NK-92 (cell line): ENCODE measurements around the gene CDYL.

Experiments
- DNase-seq: peaks from one replicate; lab custom pipeline; 2025; ENCODE audit not compliant: unreplicated experiment; lab: John Stamatoyannopoulos, UW

Gene CDYL

GRCh38 chr6:4879741-4880275 lies 103.6 kb downstream of the CDYL start:
- DNase-seq, result no peak

DNA sequence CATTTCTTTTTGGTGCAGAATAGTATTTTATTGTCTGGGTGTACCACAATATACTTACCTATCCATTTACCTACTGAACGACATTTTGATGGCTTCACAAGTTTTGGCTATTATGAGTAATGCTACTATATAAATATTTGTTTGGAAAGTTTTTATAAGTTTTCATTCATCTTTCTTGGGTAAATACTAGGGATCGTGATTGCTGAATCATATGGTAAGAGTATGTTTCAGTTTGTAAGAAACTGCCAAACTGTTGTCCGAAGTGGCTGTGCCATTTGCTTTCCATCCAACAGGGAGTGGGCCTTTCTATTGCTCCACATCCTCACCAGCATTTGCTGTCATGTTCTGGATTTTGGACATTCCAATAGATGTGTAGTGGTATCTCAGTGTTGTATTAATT lies 104.2 kb downstream of the CDYL start:
- no peak for DNase-seq

DNA sequence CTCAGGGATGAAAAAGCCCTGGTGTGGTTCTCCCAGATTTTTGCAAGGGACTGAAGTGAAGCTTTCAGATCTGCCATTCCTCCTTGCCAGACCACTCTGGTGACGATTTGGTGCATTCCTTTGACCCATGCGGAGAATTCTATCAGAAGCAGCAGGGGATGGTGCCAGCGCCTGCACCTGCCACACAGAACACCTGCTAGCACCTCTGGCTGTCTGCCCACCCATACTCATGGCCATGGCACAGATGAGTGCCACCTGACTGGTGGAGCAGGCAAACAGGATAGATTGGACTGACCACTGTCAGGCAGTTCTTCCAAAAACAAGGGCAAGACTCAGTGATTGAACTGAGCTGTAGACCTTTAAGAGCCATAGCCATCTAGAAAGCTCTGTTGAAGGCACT lies 107.1 kb downstream of the CDYL start:
- no peak for DNase-seq

DNA sequence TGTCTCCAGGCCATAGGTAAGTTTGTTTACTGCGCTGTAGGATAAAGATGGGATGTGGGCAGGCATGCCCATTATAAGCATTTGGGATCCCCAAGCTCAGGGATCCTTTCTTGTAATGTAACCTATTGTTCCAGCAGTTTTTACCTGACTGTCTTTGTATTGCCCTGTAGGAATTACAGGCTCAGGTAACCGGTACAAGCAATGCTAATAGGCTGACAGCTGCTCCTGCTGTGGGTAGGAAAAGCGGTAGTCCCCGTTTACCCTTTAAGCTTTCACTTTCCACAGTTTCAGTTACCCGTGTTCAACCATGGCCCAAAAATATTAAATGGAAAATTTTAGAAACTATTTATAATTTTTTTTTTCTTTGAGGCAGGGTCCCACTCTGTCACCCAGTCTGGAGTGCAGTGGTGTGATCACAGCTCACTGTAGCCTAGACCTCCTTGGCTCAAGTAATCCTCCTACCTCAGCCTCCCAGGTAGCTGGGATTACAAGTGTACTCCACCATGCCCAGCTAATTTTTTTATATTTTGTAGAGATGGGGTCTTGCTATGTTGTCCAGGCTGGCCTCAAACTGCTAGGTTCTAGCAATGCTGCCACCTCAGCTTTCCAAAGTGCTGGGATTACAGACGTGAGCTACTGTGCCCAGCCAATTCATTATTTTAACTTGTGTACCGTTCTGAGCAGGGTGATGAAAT lies 108.6 kb downstream of the CDYL start:
- DNase-seq, result no peak

DNA sequence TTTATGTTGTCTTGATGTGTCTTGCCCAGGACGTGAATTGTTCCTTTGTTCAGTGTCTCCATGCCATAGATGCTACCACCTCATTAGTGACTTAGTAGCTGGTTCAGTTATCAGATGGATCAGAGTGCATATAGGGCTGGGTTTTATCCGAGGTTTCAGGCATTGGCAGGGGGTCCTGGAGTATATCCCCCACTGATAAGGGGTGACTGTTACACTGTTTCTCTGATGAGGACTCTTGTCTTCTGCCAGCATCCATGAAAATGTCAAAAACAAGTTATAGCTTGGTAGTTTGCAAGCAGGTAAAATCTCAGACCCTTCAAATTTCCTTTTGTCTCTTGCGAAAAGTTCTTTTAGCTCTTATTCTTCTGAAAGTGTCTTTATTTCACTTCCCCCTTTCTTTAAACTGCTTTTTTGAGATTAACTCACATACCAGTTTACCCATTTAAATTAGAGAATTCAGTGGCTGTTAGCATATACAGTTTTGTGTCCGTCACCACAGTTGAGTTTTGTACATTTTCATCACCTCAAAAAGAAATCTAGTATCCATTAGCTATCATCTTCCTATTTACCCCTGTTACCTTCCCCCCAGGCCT lies 109.2 kb downstream of the CDYL start:
- DNase-seq, result no peak

DNA sequence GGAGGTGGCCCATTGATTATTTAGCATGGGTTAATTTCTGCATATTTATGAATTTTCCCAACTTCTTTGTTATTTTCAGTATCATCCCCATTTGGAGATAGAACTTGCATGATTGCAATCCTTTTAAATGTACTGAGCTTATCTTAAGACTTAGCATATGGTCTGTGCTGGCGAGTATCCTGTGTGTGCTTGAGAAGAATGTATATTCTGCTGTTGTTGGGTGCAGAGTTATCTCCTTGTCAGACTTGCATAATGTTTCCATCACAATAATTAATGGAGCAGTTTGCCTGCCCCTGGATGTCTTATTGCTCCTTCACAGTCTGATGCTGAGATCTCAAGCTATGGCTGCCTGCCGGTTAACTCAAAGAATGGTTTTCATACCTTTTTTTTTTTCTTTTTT lies 112.6 kb downstream of the CDYL start:
- no peak for DNase-seq

DNA sequence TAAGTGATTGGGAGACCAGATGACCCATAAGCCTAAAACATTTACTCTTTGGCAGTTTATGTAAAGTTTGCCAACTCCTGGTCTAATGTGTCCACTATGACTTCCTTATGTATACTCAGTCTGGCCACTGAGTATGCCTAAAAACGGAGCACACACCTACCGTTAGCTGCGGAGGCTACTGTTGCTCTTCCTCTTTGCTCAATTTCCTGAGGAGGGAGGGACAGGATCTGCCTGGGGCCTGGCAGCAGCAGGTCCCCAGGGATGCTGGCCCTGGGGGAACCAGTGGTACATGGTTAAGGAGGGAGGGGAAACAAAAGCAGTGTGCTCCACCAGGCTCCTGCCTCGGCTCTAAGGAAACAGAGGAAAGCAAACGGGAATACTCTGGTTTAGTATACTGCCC lies 113.5 kb downstream of the CDYL start:
- no peak for DNase-seq

GRCh38 chr6:4890191-4890590 lies 114.0 kb downstream of the CDYL start:
- no peak for DNase-seq

- DNase-seq, result no peak
Observed at GRCh38 chr6:4890627-4891026, 114.4 kb downstream of the CDYL start.

GRCh38 chr6:4891141-4891540 lies 114.9 kb downstream of the CDYL start:
- no peak for DNase-seq

- no peak for DNase-seq
Observed at GRCh38 chr6:4892785-4893485, 116.7 kb downstream of the CDYL start.

DNA sequence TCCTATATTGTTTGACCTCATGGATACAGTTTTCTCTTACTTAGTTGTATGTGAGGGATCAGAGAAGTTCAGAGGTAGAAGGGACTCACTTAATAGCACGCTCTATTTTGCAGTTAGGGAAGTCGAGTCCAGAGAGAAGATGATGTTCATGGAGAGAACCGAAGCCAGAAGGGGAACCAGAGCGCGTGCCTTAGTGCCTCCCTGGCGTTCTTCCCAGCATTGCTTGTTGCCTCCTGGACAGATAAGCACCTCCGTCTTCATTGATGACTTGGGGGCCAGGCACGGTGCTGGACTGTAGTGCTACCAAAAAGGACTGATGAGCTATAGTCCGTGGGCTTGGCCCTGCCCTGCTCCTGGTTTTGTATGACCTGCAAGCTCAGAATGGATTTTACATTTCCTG lies 117.8 kb downstream of the CDYL start:
- DNase-seq, result no peak

GRCh38 chr6:4895971-4896370 lies 119.8 kb downstream of the CDYL start:
- no peak for DNase-seq

GRCh38 chr6:4896401-4896800 lies 120.2 kb downstream of the CDYL start:
- DNase-seq, result no peak

GRCh38 chr6:4899249-4900034 lies 123.2 kb downstream of the CDYL start:
- DNase-seq, result no peak

DNA sequence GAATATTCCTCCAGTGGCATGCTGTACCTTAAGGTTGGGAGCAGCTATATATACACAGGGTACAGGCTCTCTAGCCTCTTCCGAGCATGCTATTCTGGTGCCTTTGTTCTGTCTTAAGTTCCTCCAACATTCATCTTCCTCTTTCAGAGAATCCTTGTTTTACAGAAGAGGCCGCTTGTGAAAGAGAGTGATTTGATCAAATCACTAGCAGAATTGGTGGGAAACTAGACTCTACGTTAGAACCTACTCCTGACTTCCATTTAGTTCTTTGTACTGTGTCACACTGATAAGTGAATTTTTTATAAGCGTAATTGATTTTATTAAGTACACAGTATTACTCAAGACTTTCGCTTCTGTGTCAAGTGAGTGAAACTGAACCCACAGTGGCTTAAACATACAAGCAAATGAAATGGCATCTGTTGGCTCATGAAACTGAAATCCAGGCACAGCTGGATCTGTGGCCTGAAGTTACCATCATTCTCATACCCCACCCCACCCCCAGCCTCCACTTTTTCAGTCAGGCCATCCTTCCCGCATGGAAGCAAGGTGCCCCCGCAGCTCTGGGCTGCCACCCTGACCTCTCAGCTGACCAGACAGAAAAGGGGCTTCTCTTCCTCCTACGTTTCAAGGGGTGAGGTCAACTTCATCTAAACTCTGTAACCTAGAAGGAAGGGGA lies 125.3 kb downstream of the CDYL start:
- DNase-seq, result no peak

DNA sequence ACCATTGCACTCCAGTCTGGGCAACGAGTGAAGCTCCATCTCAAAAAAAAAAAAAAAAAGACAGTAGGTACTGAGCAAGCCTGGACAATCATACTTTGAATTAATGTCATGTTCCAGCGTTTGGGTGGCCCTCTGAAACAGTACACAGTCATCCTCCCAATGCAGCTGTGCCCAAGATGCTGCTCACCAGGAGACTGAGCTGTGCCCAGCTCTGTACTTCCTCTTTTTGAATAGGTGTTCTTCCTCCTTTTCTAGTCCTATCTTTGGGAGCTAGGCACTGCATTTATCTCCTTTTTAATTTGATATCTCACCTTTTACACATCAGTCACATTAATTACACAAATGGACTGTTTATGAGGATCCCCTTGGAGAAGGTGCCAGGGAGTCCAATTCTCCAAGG lies 126.2 kb downstream of the CDYL start:
- no peak for DNase-seq

GRCh38 chr6:4903121-4903520 lies 126.9 kb downstream of the CDYL start:
- DNase-seq, result no peak

- no peak for DNase-seq
Observed at GRCh38 chr6:4903751-4904370, 127.7 kb downstream of the CDYL start.

- no peak for DNase-seq
Observed at GRCh38 chr6:4904461-4905025, 128.3 kb downstream of the CDYL start.
